NCI-H774 (cell line): ENCODE measurements around the gene RCSD1.

Experiments used
- DNase-seq: peaks from one replicate; lab custom pipeline; 2025; lab: John Stamatoyannopoulos, UW

The RCSD1 gene

DNA sequence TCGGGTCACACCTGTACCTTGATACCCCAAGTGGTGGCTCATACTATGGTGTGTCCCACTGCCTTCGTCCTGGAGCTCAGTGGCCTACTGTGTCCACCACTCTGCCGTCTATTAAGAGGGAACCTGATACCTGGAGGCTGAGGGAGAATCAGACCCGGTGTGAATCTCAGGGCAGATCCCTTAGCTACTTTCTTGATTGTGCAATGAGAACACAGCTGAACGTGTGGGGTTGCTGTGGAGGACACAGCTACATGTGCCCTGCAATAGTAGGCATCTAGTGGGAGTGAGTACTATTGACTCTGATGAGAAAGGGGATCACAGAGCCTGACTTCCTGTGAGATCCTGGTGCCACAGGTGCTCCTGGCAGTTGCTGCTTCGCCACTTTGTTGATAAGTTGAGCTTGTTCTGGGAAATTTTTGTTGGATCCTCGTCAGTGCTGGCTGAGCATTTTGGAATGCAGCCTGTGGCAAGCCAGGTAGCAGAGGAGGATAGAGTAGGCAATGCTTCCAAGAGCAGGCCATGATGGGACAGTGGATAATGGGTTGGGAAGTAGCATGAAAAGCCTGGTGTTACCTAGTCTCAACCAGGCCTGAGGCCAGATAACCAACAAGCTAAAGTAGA is 63.5 kb downstream of the RCSD1 start:
- no peak for DNase-seq

DNA sequence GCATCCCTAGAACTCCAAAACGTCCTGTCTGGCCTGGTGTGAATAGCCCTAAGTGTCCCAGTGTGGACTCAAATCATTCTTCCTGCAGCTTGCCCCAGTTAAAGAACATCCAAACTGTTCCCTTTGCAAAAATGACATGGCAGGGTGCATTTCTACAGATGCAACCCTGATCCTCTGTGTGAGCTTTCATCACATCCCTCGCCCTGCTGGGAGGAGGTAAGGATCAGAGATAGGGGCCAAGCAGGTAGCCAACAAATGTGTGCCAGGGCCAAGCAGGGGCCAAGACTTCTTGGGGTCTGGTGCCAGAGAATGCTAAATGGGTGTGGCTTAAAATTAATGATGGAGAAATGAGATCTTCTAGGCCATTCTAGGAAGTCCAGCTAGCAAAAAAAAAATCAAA is 64.7 kb downstream of the RCSD1 start:
- DNase-seq, result no peak

DNA sequence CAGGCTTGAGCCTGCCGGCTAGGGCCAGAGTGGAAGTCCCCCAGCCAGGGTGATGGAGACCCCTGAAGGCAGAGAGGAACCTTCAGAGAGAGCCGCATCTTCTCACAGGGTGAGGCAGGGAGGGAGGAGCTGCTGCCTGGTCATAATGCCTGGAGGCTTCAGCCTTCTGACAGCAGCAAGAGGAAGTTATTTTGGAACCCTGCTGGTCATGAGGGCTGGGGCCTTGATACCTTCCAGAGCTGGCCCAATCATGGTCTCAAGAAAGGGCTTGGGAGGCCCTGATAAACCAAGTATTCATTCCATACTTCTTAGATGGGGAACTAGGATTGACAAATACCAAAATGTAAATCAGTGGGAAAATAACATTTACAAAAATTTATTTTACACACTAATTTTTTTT is 65.1 kb downstream of the RCSD1 start:
- no peak for DNase-seq

DNA sequence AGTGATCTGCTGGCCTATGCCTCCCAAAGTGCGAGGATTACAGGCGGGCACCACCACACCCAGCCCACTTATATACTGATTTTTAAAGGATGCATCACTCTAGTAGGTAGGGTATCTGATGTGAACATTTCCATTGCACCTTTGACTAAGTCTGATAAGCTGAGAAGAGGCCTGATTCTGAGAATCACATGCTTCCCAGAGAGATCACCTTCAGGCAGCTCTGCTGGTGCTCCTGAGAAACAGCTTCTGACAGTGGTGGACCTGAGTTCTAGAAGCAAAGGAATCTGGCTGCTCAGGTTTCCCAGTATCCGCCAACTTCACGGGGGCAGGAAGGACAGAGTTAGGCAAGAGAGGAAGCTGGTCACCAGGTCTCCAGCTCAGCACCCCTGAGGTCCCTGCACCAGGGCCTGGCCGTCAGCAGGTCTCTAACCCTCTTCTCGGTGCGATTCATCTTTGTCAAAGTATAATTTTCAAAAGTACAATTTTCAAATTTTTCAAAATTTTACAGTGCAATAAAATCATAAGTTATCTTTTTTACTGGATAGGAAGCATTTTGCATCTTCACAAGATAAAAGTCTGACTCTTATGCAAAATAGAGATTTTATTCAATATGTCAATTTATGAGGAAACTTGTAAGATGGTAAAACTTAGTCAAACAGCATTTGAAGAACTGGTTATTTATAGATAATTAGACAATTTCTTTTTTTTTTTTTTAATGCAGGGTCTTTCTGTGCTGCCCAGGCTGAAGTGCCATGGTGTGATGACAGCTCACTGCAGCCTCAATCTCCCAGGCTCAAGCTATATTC is 65.9 kb downstream of the RCSD1 start:
- DNase-seq, result no peak

DNA sequence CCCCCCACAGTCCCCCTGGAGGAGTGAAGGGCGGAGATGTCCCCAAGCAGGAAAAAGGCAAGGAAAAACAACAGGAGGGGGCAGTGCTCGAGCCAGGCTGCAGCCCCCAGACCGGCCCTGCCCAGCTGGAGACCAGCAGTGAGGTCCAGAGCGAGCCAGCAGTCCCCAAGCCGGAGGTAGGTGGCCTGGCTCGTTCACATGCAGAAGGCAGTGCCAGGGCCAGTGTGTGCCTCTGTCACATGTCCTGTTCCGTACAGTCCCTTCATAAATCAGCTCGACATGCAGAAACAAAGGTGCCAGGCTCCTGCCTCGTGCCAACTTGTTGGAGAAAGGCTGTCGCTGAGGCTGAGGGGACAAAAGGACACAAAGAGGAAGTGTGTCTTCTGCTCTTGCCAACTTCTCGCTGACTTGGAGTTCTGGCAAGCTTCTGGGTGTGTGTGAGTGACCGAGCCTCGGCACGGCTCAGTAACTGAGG is 67.7 kb downstream of the RCSD1 start:
- DNase-seq, result peak; percentile 24

DNA sequence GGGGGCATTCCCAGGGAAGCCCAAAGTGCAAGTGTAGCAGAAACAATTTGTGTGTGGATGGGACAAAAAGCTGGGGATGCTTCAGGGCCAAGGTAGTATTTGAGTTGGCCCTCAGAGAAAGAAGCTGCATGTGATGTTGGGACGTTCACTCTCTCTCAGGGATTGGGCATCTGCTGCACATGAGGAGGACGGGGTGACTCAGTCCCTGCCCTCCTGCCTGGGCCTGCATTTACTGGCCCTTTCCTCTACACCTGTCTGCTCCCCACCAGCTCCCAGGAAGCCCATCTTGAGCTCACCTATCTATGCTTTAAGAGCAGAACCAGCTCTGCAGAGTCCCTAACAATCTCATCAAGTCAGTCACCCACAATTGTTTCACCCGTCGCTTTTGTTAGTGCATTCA is 68.3 kb downstream of the RCSD1 start:
- no peak for DNase-seq

DNA sequence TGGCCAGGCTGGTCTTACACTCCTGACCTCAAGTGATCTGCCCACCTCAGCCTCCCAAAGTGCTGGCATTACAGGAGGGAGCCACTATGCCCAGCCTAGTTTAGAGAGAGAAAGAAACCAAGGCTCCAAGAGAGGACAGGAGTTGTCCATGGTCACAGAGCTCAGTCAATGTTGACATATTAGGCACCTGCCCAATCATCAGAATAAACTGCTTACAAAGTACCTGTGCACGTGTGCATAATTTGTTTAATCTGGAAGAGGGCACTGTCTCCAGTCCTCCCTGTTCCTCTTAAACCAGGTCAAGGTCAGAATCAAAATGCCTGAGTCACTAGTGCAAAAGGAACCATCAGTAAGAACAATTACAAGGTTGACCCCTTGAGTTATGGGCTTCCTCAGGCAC is 71.5 kb downstream of the RCSD1 start:
- no peak for DNase-seq

DNA sequence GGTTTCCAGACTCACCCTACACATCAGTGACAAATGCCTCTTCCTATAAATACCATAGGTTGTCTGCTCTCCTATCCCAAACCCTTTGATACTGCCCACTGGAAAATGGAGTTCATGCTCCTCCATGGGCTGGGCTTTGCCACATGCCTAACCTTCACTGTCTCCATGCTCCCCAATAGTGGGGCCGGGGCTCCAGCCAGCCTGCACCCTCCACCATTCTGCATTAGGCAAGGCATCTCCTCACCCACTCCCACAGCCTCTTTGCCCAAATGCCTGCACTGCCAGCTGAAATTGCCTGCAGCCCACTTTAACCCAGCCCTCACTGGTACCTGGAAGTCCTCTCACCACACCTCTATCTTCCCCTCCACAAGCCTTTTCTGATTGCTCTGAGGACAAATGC is 73.5 kb downstream of the RCSD1 start:
- DNase-seq, result no peak

DNA sequence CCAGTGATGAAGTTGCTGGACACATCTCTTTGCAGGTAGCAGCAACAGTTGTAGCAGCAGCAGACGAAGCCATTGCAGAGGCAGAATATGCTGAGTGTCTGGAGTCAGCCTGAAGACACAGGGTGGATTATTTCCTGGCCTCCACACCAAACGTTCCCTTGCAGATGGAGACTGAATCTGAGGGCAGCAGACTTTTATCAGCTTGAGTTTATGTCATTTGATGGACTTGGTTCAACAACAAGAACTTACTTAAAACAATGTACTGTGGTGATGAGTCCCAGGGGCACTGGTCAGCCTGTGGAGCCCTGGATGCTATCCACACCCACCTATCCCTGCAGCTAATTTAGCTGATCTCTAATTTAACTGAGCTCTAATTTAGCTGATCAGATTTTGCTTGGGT is 74.7 kb downstream of the RCSD1 start:
- no peak for DNase-seq

DNA sequence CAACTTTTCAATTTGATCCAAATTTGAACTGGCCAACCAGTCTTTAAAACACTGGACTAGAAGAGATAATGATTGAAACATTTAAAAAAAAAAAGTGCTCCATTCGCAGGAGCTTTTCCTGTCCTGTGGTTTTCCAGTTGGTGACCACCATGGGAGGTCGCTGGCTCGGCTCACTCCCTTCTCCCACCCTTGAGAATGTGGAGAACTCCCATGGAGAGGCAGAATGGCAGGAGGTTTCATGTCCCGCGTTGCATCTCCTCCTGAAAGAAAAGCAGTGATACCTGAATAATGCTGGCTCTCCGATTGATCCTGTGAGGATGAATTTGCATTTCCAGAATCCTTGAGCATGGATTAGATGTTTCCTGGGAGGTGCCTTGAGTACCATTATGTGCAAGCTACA is 75.2 kb downstream of the RCSD1 start:
- no peak for DNase-seq

DNA sequence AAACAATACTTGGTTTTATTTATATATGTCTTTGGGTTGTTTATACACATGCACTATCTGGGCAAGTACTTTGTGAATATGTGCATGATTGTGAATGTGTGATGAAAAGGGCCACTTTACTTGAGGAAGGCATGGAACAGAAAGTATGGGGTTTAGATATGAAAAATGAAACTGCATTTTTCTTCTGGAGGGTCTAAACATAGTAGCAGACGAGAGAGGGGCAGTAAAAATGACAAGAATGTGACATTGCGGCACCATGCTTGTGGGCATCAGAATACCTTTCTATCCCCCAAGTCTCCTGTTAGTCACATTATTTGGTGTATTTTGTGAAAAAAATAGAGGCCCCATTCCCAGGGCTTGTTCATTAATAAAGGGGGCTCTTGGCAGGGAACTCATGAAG is 76.3 kb downstream of the RCSD1 start:
- DNase-seq, result no peak

DNA sequence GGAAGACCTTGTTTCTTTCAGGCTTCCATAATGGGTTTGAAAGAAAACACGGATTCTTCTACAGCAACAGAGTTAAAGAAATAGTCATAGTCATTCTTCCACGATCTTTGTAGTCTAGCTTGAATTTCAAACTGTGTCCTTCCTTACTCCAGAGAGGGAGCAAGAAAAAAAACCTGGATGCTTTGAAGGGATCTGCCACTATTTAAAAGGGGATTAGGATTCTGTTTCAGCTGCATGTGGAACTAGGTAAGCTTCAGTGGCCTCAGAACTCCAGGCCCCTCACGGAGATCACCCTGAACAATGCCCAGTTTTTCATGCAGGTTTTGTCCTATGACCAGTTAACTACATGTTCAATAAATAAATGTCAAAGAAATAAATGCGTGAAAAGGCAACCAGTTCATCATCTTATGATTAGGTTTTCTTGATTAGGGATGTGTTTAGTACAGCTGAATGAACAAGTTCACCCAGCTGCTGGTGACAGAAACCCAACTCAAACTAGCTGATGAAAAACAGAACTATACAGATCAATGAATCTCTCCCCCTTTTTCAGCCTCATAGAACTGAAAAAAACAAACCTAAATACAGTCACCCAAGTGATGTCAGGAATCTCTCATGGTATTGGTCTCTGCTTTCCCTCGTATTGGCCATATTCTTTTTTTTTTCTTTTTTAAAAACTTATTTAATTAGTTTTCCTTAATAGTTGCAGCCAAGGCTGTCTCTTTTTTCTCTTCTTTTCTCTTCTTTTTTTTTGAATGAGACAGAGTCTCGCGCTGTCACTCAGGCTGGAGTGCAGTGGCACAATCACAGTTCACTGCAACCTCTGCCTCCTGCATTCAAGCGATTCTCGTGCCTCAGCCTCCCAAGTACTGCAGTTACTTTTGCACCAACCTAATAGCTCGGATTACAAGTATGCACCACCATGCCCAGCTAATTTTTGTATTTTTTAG is 77.2 kb downstream of the RCSD1 start:
- no peak for DNase-seq

DNA sequence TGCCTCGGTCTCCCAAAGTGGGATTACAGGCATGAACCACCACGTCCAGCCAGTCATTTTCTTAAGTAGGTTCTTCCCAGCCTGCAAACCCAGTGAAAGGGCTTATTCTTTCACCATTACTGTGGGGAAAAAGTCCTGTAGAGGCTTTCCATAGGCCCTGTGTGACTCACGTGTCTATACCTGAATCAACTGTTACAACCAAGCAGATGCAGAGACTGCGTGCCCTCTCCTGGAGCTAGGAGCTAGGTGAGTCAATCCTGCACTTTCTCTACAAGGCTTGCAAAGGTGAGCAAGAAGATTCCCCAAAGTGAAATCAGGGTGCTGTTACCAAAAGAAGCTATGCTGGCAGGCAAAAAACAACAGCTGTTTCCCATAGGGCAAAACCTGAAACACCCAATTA is 77.9 kb downstream of the RCSD1 start:
- DNase-seq, result no peak

DNA sequence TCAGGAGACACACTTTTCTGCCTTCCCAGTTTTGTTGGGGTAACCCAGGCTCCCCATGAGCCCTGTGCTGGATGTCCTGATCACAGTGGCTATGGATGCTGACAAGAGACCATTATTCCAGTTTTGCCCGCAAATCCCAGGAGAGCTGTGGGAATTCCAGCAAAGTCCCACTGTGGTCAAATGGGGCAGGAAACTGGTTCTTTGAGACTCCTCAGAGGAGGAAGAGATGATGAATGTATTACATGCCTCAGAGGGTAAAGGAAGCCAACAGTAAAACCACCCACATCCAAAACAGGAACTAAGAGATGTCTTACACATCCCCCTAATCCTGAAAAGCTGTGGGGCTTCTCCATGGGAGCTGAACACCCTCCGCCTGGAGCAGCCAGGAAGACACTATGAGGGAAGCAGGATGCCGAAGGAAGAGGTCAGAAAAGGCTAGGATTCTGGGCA is 78.9 kb downstream of the RCSD1 start:
- no peak for DNase-seq

DNA sequence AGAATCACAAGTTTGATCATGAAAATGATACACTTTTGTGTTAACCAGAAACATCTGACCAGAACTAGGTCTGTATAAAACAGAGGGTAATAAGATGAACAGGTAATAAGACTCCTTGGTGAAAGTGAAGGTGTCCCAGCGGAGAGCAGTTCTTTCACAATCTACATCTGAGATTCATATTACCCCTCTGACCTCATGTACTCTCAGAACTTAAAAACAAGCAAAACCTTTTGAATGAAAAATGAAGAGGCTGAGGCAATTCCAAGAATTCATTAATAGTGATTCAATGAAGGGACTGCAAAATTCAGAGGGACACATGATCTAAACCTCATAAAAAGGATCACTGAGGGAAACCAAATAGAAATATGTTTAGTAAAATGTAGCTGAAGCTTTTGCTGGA is 80.8 kb downstream of the RCSD1 start:
- DNase-seq, result no peak

DNA sequence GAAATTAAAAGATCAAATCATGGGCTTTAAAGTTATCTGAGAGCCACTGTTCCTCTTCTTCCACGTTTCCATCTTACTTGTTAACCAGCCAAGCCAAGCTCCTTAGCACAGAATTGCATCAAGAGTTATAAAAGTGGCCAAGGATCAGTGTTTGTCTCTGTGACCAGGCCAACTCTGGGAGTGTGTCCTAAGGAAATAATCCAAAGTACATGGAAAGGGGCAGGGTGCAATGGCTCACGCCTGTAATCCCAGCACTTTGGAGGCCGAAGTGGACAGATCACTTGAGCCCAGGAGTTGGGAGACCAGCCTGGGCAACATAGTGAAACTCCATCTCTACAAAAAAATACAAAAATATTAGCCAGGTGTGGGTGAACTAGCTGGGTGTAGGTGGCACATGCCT is 81.8 kb downstream of the RCSD1 start:
- DNase-seq, result no peak

DNA sequence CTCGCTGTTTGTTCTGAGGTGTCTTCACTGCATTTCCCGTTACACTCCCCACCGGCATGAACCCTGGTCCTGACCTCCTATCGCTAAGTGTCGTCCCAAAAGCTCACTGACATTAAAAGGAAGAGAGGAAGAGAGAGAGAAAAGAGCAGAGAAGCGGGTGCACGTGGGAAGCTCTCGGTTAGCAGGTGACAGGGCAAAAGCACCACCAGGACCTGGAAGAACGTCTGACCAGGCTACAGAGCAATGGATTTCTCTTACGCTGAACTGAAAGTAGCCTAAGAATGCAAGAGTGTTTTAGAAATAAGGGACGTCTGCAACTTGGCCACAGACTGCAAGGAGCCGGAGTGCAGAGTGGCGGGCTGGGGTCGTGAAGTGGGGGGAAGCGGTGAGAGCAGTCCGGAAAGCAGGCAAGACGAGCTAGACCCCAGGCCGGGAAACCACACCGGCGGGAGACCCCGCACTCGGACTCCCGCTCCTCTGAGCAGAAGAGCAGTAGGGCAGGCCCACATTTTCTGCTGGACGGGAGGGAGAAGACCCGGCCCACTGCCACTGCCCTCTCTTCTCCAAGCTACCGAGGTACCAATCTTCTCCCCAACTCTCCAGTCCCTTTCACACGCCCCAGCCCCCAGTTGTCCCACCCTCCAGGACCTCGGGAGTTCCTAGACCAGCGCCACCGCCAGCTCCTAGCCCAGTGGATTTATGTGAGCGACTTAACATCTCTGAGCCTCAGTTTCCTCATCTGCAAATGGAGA is 83.5 kb downstream of the RCSD1 start:
- DNase-seq, result no peak

DNA sequence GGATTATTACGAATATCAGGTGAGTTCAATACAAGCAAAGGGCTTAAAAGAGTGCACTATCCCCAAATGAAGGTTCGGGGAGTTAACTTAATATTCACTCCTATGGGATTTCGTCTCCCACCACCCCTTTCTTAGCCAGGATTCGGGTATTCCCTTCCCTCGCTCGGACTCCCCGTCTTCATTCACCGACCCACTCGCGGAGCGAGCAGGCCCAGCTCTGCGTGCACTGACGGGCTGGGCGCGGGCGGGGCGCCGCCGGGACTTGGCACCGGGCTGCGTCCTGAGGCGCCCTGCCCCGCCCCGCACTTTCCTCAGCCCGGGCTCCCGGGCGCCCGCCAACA is 84.0 kb downstream of the RCSD1 start:
- DNase-seq, result no peak

DNA sequence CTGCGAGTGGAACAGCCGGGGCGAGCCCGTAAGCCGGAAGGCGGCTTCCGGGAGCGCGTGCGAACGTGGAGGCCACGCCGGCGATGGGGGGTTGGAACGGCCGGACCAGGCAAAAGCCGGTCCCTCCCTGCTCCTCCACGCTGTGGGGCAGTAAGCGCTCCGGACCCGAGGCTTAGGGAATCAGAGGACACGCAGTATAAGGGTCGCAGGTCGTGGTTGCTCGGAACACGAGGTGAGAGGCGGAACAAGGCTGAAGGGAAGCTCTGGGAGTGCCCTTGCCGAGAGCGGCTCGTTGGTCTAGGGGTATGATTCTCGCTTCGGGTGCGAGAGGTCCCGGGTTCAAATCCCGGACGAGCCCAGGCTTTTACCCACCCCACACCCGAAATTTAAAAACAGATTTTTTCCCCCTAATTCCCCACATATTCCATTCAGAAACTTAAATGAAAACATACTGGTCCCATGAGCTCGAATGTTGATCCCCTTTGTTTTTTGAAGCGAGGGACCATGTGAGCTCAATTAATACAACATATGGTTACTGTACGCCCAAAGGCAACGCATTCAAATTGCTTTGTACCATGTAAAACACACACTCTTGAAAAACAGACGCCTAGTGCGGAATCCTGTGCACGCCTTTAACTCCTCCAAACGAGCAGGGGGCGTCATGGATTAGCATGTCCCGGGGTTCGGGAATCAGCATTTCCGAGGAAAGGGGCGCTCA is 84.6 kb downstream of the RCSD1 start:
- DNase-seq, result peak; percentile 87

DNA sequence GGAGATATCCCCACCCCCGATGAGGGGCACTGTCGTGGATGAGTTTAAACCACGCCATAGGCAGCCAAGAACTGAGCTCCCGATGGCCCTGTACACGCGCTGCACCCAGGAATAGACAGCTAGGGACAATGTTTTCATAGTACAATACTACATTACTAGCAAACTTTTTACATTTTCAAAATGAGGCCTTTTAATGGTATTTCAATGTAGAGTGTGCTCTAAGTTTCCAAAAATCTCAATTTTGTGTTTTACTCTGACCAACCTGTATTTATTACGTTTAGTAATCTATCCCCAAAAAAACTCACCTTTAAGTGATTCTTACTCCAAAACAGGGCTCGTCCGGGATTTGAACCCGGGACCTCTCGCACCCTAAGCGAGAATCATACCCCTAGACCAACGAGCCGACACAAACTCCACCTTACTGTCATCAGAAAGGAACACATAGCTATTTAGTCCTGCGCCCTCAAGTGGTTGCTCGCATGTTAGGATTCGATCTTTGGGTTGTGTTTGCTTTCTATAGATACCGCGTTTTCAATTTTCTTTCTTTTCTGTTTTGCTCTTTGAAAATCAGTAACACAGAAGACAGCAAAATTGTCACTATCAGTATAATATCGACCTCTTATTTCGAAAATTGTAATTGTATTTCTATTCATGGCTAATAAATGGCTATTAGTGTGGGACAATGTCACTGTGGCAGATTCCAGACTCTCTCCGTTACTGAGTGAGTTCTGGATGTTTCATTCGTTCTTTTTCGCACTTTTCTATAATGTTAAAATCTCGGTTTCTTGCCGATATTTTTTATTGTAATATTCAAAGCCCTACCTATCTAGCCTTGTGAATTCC is 85.3 kb downstream of the RCSD1 start:
- DNase-seq, result peak; percentile 88

DNA sequence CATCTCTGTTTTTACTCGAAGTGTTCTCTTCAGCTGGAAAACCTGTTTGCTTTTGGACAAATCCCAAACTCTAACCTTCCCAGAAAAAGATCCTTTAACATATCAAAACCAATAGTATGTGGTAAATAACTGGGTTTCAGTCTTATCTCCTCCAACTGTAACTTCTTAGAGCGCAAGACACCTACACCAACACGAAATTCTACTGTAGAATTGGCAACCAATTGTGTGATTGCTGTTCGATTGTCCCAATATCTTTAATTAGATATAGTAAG is 85.9 kb downstream of the RCSD1 start:
- no peak for DNase-seq
